SW480 (cell line): ENCODE data around the gene GATA1.
A peak's percentile ranks its signal among the peaks of the same experiment; 100 is the strongest.
"Not testable (repeated sequence)": the region's sequence is repeated elsewhere in the genome, so short reads cannot be mapped to it uniquely, and the experiment has no call there.

Experiments used
- DNase-seq: peaks from one replicate; pipeline ENCODE4 v3.0.0-alpha.2; 2016; ENCODE audit warnings: low spot score

The GATA1 gene

DNA sequence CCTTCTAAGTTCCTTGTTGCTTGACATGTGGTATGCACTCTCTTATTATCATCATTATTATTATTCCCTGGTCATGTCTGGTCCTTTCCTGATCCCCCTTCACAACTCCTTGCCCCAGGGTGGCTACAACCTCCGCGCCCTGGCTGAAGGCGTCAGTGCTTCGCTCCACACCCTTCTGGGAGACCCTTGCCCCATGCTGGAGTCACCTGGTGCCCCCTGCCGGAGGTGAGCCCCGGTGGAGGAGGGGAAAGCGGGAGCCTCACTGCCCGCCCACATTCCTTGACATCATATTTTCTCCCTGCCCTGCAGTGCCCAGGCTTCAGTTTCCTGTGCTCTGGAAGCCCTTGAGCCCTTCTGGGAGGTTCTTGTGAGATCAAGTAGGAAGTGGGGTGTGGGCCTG lies 28.9 kb downstream of the GATA1 start:
- DNase-seq: no peak

DNA sequence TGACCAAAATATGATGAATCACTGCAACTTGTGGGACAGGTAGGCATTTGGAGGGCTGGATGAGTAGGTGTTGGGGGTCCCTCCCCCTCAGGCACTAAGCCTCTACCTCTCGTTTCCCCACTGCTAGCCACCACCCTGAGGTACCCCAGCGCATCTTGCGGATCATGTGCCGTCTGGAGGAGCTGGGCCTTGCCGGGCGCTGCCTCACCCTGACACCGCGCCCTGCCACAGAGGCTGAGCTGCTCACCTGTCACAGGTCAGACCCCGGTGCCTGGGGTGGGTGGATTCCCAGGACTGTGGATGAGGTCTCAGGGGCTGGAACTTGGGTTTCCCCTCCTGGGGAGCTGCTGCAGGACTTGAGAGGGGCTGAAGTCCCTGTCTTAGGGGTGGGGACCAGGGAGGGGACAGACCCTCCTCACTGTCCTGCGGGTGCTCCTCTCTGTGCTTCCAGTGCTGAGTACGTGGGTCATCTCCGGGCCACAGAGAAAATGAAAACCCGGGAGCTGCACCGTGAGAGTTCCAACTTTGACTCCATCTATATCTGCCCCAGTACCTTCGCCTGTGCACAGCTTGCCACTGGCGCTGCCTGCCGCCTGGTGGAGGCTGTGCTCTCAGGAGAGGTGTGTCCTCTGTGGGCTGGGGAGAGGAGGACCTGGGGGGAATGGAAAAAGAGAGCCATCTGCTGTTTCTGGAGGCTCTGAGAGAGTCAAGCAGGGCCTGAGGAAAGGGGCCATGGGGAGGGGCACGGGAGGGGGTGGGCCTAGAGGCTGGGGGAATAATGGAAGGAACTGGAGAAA lies 29.8 kb downstream of the GATA1 start:
- DNase-seq: no peak

GRCh38 chrX:48818098-48818497 lies 31.7 kb downstream of the GATA1 start:
- DNase-seq: no peak

DNA sequence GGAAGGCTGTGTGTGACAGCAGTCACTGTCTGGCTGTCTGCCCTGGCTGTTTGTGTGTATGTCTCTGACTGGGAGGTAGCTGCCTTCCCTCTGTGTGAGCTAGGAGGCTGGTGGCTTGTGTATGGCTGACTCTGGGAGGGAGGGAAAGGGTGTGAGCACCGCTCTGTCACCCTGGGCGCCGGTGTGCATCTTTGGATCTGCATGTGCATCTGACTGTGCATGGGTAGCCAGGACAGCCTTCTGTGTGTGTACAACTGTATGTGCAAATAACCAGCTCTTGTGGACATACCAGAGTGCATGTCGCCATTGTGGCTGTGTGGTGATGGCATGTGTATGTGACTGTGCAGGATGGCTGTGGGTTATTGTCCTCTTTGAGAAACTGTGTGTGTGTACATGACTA lies 32.5 kb downstream of the GATA1 start:
- no peak for DNase-seq

DNA sequence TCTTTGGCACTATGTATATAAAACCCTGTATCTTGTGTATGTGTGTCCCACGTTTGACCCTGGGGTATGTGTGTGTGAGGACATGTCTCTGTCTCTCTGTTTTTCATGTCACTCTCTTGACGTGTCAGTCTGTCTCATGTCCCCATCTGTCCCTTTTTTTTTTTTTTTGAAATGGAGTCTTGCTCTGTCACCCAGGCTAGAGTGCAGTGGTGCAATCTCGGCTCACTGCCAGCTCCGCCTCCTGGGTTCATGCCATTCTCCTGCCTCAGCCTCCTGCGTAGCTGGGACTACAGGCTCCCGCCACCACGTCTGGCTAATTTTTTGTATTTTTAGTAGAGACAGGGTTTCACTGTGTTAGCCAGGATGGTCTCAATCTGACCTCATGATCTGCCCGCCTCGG lies 33.0 kb downstream of the GATA1 start:
- not testable (repeated sequence) for DNase-seq

DNA sequence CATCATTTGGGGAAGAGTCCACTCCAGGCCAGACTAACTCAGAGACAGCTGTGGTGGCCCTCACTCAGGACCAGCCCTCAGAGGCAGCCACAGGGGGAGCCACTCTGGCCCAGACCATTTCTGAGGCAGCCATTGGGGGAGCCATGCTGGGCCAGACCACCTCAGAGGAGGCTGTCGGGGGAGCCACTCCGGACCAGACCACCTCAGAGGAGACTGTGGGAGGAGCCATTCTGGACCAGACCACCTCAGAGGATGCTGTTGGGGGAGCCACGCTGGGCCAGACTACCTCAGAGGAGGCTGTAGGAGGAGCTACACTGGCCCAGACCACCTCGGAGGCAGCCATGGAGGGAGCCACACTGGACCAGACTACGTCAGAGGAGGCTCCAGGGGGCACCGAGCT lies 36.7 kb downstream of the GATA1 start:
- no peak for DNase-seq

DNA sequence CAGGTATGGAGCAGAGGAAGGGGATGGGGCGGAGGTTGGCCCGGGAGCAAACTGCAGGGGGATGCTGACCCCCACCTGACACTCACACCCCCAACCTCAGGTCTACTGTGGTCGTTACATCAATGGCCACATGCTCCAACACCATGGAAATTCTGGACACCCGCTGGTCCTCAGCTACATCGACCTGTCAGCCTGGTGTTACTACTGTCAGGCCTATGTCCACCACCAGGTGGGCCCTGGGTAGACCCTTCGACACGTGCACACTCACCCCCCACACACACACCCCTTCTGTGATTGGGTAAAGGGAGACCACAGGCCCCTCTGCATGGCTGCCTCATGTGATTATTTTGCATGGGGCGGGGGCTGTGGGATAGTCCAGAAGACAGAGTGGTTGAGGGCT lies 37.7 kb downstream of the GATA1 start:
- no peak for DNase-seq

DNA sequence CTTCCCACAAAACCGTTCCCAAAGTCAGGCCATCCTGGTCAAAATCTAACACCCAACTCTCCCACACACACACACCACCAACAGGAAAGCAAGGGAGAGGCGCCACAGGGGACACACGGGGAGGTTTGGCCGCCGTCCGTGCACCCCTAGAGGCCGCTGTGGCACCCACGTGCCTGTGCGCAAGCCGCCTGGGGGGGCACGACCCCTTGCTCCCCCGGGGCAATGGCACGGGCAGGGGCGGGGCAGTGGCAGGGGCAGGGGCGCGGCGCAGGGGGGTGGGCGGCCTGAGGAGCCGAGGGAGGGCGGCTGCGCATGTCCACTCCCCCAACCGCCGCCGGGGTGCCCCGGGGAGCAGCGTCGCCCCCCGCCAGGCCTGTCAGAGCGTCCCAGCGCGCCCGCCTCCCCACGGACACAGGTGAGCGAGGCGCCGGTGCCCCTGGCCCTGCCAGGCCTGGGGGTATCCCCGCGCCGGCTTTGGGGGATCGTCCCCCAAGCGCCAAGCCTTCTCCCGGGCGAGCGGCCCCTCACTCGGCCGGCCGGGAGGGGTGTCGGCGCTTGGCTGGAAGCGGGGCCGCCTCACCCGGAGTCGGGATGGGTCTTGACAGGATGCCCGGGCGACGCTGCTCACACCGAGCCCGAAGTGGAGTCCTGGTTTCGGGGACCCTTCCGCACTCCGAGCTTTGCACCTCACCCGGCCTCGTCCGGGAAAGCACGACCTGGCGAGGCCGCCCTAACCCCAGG lies 39.9 kb downstream of the GATA1 start, which contains the start of gene ERAS:
ERAS (plus strand) TSS at position 379 of the 741 bp plus-strand sequence. CDS start 2,611 bp downstream, outside the sequence.
- no peak for DNase-seq

- DNase-seq: no peak
Observed at GRCh38 chrX:48826876-48827653, 40.7 kb downstream of the GATA1 start.

DNA sequence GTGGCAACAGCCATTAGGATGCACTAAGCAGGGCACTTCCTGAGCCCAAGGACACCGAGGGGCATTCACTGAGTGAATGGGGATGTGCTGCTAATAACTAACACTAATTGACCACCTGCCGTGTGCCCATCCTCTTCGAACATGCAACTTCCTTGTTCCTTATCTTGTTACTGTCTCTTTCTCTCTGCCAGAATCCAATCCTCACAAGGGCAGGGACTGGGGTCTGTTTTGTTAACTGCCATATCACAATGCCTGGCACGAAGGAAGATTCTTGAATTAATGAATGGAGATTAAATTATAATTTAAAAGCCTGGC lies 41.2 kb downstream of the GATA1 start:
- no peak for DNase-seq

- DNase-seq: no peak
Observed at GRCh38 chrX:48829016-48829735, 42.8 kb downstream of the GATA1 start.

DNA sequence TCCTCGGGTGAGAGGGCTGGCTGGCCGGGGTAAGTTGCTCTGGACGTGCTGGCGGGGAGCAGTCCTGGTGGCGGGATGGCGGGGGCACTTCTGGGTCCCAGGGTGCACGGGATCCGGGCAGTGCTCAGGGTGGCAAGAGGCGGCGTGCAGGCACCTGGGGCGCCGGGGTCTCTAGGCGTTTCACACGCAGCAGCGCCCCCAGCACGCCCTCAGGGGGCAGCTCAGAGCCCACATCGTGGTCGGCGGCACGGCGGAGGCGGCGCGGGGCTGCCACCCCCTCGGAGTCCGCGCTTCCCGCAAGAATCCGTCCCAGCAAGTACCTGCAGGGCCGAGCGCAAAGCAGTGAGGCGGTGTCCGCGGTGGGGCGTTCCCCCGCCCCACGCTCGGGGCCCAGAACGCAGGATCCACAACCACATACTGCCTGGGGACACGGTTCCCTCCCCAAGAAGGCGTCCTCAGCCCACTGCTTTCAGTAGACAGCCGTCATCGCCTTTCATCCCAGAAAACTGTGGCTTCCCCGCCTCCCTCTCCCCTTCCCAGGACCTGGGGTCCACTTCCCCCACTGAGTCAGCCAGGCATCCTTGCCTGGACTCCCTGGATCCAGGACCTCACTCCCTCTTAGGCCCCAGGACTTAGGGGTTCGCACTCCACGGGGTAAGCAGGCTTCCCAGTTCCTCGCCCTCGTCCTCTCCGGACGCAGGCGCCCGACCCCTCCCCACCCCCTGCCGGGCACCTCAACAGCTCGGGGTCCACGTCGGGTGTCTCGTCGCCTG lies 44.9 kb downstream of the GATA1 start:
- no peak for DNase-seq

DNA sequence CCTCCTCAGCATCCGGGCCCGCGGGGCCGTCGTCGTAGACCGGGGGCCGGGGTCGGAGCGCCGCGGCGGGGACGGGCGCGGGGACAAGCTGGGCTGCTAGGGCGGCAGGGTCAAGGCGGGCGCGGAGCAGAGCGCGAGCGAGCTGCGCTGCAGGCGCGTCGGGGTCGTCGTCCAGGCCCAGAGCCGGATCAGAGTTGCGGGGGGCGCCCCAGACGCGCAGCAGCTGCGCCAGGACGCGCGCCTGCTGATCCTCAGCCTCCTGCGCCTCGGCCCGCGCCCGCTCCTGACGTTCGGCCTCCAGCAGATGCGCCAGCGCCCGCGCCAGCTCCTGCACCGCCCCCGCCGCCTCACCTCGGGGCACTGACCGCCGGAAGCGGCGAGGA lies 45.5 kb downstream of the GATA1 start:
- DNase-seq: no peak

DNA sequence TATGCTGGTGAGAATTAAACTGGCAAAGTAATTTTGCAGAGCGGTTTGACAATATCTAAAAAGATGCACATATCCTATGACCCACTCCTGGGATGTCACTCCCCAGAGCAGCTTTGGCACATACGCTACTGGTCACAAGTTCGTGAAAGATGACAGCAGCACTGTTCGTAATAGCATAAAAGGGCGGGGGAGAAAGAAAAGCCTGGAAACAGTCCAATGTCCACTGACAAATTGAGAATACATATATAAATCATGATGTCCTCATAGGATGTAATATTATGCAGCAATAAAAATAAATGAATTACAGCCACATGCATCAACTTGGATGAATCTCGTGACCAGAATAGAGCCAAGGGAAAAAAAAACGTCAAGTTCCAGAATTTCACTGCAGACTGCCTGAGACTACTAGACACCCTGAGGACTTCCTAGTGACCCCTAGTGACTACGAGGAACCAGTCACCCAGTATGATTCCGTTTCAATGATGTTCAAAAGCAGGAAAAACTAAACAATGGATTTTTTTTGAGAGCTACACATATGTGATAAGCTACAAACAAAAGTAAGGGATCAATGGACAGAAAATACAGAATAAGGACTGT lies 47.2 kb downstream of the GATA1 start:
- peak; percentile 23 for DNase-seq

DNA sequence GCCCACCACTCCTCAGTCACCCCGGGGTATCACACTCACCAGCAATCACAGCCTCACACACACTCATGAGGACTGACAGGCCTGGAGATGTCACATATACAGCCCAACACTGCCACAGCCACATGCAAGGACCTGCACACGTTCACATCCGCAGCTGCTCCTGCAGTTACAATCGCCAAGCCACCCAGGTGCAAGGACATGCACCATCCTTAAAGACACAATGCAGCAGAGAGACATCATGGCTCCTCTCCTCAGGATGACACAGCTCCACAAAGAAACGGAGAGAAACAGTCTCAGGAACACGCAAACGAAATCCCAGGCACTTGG lies 48.0 kb downstream of the GATA1 start:
- DNase-seq: peak; percentile 11

GRCh38 chrX:48835524-48836329 lies 49.3 kb downstream of the GATA1 start, which contains the start of gene PCSK1N:
TSS of gene PCSK1N (minus strand) at chrX:48835610. CDS start at chrX:48835532, 78 bp downstream.
- peak; percentile 65 for DNase-seq

- no peak for DNase-seq
Observed at GRCh38 chrX:48839686-48840085, 53.3 kb downstream of the GATA1 start.
